H1 (cell line): ENCODE results near the gene GSDMA. TPM values are rescaled to one million over a fixed set of nuclear protein-coding genes. Genes with fewer than 3 reads are reported as not detected.

ENCODE experiments used
- CTCF ChIA-PET: fragments of 300-600 bp; sonication (Branson Sonifier 250); formaldehyde crosslinking; loops from one replicate; lab custom pipeline; 2021; ENCODE audit not compliant: partially characterized antibody; lab: Charles Lee
- POLR2A ChIA-PET: fragments of 300-600 bp; sonication (Branson Sonifier 250); formaldehyde crosslinking; loops from one replicate; lab custom pipeline; 2021; ENCODE audit warnings: inconsistent platforms; ENCODE audit not compliant: partially characterized antibody; lab: Charles Lee
- DNase-seq, 2 experiments: peaks; one replicate each; pipeline versions ENCODE4 v3.0.0 to v3.0.0-alpha.2; 2010 to 2022; ENCODE audit warnings: low spot score in 2 of 2, low read depth in 1 of 2, mixed read lengths in 1 of 2
- FAIRE-seq: peaks from 2 replicates; lab custom pipeline; 2011; peaks lifted over from hg19 to GRCh38; lab: Jason Lieb, UNC
- H2AFZ ChIP-seq: 2 replicates; pipeline ENCODE4 v1.8.1; 2012; ENCODE audit warnings: low read length, inconsistent platforms
- H2AK5ac ChIP-seq: 2 replicates; pipeline ENCODE4 v1.6.1; 2013; ENCODE audit warnings: low read depth, low read length
- H2BK120ac ChIP-seq: replicated peaks from 2 replicates; pipeline ENCODE3; 2013; ENCODE audit warnings: low read depth, low read length, inconsistent platforms
- H2BK12ac ChIP-seq: 2 replicates; pipeline ENCODE4 v1.6.1; 2013; ENCODE audit warnings: low read depth, low read length
- H2BK15ac ChIP-seq: 2 replicates; pipeline ENCODE4 v1.6.1; 2013; ENCODE audit warnings: low read length
- H2BK20ac ChIP-seq: 2 replicates; pipeline ENCODE4 v1.6.1; 2013; ENCODE audit warnings: low read length
- H2BK5ac ChIP-seq: 2 replicates; pipeline ENCODE4 v1.6.1; 2013; ENCODE audit warnings: low read depth, low read length
- H3K14ac ChIP-seq: 2 replicates; pipeline ENCODE4 v1.6.1; 2013; ENCODE audit warnings: inconsistent platforms; ENCODE audit not compliant: insufficient read length
- H3K18ac ChIP-seq: 2 replicates; pipeline ENCODE4 v1.6.1; 2013; ENCODE audit warnings: low read length; ENCODE audit errors: extremely low read depth
- H3K23ac ChIP-seq: 2 replicates; pipeline ENCODE4 v1.6.1; 2013; ENCODE audit warnings: inconsistent platforms; ENCODE audit not compliant: insufficient read length
- H3K23me2 ChIP-seq: 2 replicates; pipeline ENCODE4 v1.6.1; 2013; ENCODE audit warnings: low read depth, low read length
- H3K27ac ChIP-seq: 2 replicates; pipeline ENCODE4 v1.6.1; 2011; ENCODE audit warnings: low read depth, low read length, inconsistent platforms
- H3K27me3 ChIP-seq, 4 experiments: replicated peaks in 1 of 4; 1 replicate in 1 of 4; 2 replicates in 3 of 4; pipeline versions ENCODE4 v1.6.1 to v1.8.1; 2011 to 2013; ENCODE audit warnings: low read length in 3 of 4, mild to moderate bottlenecking in 3 of 4, inconsistent platforms in 2 of 4, mixed read lengths in 2 of 4, moderate library complexity in 1 of 4; ENCODE audit not compliant: control insufficient read depth in 3 of 4, insufficient read depth in 3 of 4; ENCODE audit errors: extremely low read depth in 1 of 4
- H3K36me3 ChIP-seq, 4 experiments: 2 replicates each; pipeline versions ENCODE4 v1.6.1 to v1.8.1; 2011 to 2013; ENCODE audit warnings: mild to moderate bottlenecking in 4 of 4, low read length in 3 of 4, moderate library complexity in 2 of 4, control low read depth in 1 of 4, inconsistent platforms in 1 of 4; ENCODE audit not compliant: insufficient read depth in 4 of 4, control insufficient read depth in 2 of 4
- H3K4ac ChIP-seq: replicated peaks from 2 replicates; pipeline ENCODE3; 2013; ENCODE audit warnings: low read length, low read depth, mixed read lengths, inconsistent platforms; ENCODE audit not compliant: insufficient read length
- H3K4me1 ChIP-seq, 4 experiments: replicated peaks in 1 of 4; 1 replicate in 1 of 4; 2 replicates in 3 of 4; pipeline versions ENCODE4 v1.6.1 to v1.8.1; 2011 to 2013; ENCODE audit warnings: low read length in 3 of 4, inconsistent platforms in 2 of 4, mixed read lengths in 1 of 4; ENCODE audit not compliant: insufficient read depth in 4 of 4, control insufficient read depth in 3 of 4
- H3K4me2 ChIP-seq, 2 experiments: 2 replicates each; pipeline versions ENCODE4 v1.6.1 to v1.8.1; 2011 to 2013; ENCODE audit warnings: low read depth in 2 of 2, low read length in 2 of 2, control low read depth in 1 of 2, inconsistent platforms in 1 of 2, mild to moderate bottlenecking in 1 of 2; ENCODE audit not compliant: insufficient read depth in 1 of 2
- H3K4me3 ChIP-seq, 4 experiments: fragments of 200-600, 300-600 bp in 1 of 4; sonication (generic), shearing (Covaris generic), sonication (Bioruptor Twin) in 1 of 4; 2 replicates each; pipeline versions ENCODE4 v1.5.1 to v1.8.1; 2011 to 2016; ENCODE audit warnings: low read length in 4 of 4, low read depth in 3 of 4, control low read depth in 2 of 4, inconsistent platforms in 2 of 4, mild to moderate bottlenecking in 2 of 4, mixed read lengths in 1 of 4, moderate library complexity in 1 of 4; ENCODE audit not compliant: insufficient read depth in 2 of 4; ENCODE audit errors: extremely low read depth in 1 of 4
- H3K56ac ChIP-seq: replicated peaks from 2 replicates; pipeline ENCODE3; 2013; ENCODE audit warnings: low read depth, mild to moderate bottlenecking, mixed read lengths, low read length, inconsistent platforms; ENCODE audit not compliant: insufficient read length
- H3K79me1 ChIP-seq: 2 replicates; pipeline ENCODE4 v1.6.1; 2013; ENCODE audit warnings: low read depth, low read length, control low read depth
- H3K79me2 ChIP-seq, 2 experiments: 2 replicates each; pipeline versions ENCODE4 v1.6.1 to v1.8.1; 2012 to 2013; ENCODE audit warnings: low read length in 2 of 2, mild to moderate bottlenecking in 2 of 2, inconsistent platforms in 1 of 2; ENCODE audit not compliant: insufficient read depth in 2 of 2, control insufficient read depth in 1 of 2
- H3K9ac ChIP-seq, 4 experiments: replicated peaks in 1 of 4; 1 replicate in 1 of 4; 2 replicates in 3 of 4; pipeline versions ENCODE4 v1.6.1 to v1.8.1; 2011 to 2013; ENCODE audit warnings: low read depth in 3 of 4, low read length in 3 of 4, control low read depth in 2 of 4, mild to moderate bottlenecking in 2 of 4, moderate library complexity in 2 of 4, inconsistent platforms in 1 of 4; ENCODE audit errors: extremely low read depth in 1 of 4
- H3K9me3 ChIP-seq, 2 experiments: 2 replicates each; pipeline versions ENCODE4 v1.6.1 to v1.8.1; 2012 to 2013; ENCODE audit warnings: mild to moderate bottlenecking in 2 of 2, moderate library complexity in 2 of 2, control low read depth in 1 of 2, inconsistent platforms in 1 of 2, low read depth in 1 of 2, low read length in 1 of 2, mixed read lengths in 1 of 2; ENCODE audit not compliant: insufficient read depth in 2 of 2
- H4K20me1 ChIP-seq, 2 experiments: replicated peaks in 1 of 2; 2 replicates each; pipeline versions ENCODE3 to v1.8.1; 2011 to 2013; ENCODE audit warnings: inconsistent platforms in 2 of 2, low read length in 2 of 2, mild to moderate bottlenecking in 1 of 2; ENCODE audit not compliant: insufficient read depth in 2 of 2, control insufficient read depth in 1 of 2
- H4K5ac ChIP-seq: 2 replicates; pipeline ENCODE4 v1.6.1; 2013; ENCODE audit warnings: low read length, low read depth, mixed read lengths, inconsistent platforms; ENCODE audit not compliant: insufficient read length
- H4K8ac ChIP-seq: 2 replicates; pipeline ENCODE4 v1.8.0; 2013; ENCODE audit warnings: mild to moderate bottlenecking, moderate library complexity, low read length, inconsistent platforms; ENCODE audit not compliant: insufficient read depth; ENCODE audit errors: extremely low read depth
- H4K91ac ChIP-seq: replicated peaks from 2 replicates; pipeline ENCODE3; 2013; ENCODE audit warnings: low read length, mixed read lengths, inconsistent platforms; ENCODE audit not compliant: insufficient read length
- ATF3 ChIP-seq: IDR thresholded peaks from 2 replicates; pipeline ENCODE4 v1.6.1; 2011; ENCODE audit warnings: low read depth, mild to moderate bottlenecking, low read length; ENCODE audit not compliant: insufficient read depth
- CHD1 ChIP-seq: IDR thresholded peaks from 2 replicates; pipeline ENCODE4 v1.6.1; 2012; ENCODE audit warnings: low read depth, low read length, improper control_type of control experiment
- CREB1 ChIP-seq: IDR thresholded peaks from 2 replicates; pipeline ENCODE4 v1.6.1; 2012; ENCODE audit warnings: inconsistent platforms
- E2F6 ChIP-seq: IDR thresholded peaks from 2 replicates; pipeline ENCODE4 v1.6.1; 2012; ENCODE audit warnings: inconsistent platforms
- EZH2 ChIP-seq: fragments of 200-600 bp; sonication (generic); IDR thresholded peaks from 2 replicates; pipeline ENCODE4 v1.7.1; 2012; ENCODE audit warnings: low read depth, mild to moderate bottlenecking, moderate library complexity, low read length, inconsistent platforms; ENCODE audit not compliant: severe bottlenecking
- GTF2F1 ChIP-seq: IDR thresholded peaks from 2 replicates; pipeline ENCODE4 v1.6.1; 2012; ENCODE audit warnings: low read depth, low read length, improper control_type of control experiment, borderline replicate concordance
- POLR2AphosphoS5 ChIP-seq: IDR thresholded peaks from 2 replicates; pipeline ENCODE4 v1.6.1; 2011; ENCODE audit warnings: low read depth, low read length
- RAD21 ChIP-seq, 2 experiments: IDR thresholded peaks in 1 of 2; conservative IDR thresholded peaks in 1 of 2; 2 replicates each; pipeline ENCODE4 v1.6.1; 2011; ENCODE audit warnings: low read depth in 2 of 2, low read length in 2 of 2, improper control_type of control experiment in 1 of 2, inconsistent platforms in 1 of 2, mild to moderate bottlenecking in 1 of 2, moderate library complexity in 1 of 2
- RBBP5 ChIP-seq: IDR thresholded peaks from 2 replicates; pipeline ENCODE4 v1.7.1; 2012; ENCODE audit warnings: low read depth, mild to moderate bottlenecking, inconsistent platforms, low read length, moderate library complexity, borderline replicate concordance
- SIRT6 ChIP-seq: IDR thresholded peaks from one replicate; pipeline ENCODE4 v1.7.1; 2012; ENCODE audit warnings: low read length, inconsistent platforms
- TEAD4 ChIP-seq: IDR thresholded peaks from 2 replicates; pipeline ENCODE4 v1.6.1; 2012; ENCODE audit warnings: low read depth, low read length, inconsistent platforms, mixed read lengths
- ZNF274 ChIP-seq: IDR thresholded peaks from 2 replicates; pipeline ENCODE4 v1.7.0; 2012; ENCODE audit warnings: low read length, borderline replicate concordance; ENCODE audit errors: extremely low read depth
- WGBS, 2 experiments: shearing (Covaris generic) in 1 of 2; methylation state at CpG; one replicate each; pipeline versions ENCODE4 v1.1.6 to v1.1.7; 2013 to 2015; ENCODE audit warnings: low lambda C conversion rate in 2 of 2, mixed read lengths in 2 of 2, inconsistent platforms in 1 of 2, low coverage in 1 of 2, missing lambda C conversion rate in 1 of 2; ENCODE audit not compliant: insufficient replicate concordance in 2 of 2, insufficient coverage in 1 of 2, insufficient read length in 1 of 2; ENCODE audit errors: extremely low coverage in 1 of 2, missing lambda C conversion rate in 1 of 2; 5-methylcytosine and 5-hydroxymethylcytosine counted together
- polyA plus RNA-seq, 7 experiments: library from polyadenylated mRNA; depleted of rRNA in 3 of 7; stranded (reverse) in 5 of 7; unstranded in 2 of 7; fragments of >200 nt in 5 of 7; fragments of 200-250 nt in 2 of 7; gene quantifications; 1 replicate in 5 of 7; 2 replicates in 1 of 7; 4 replicates in 1 of 7; pipeline versions ENCODE4 v1.2.1 to v1.2.3, GENCODE V29; 2011 to 2013; ENCODE audit warnings: missing spikeins in 2 of 7, mixed read lengths in 2 of 7
- total RNA-seq: library from RNA; stranded (reverse); fragmentation: NEBNext Ultra II Directional; extraction: Animal tissue kit (Norgen Biotek cat#: 25700); gene quantifications from 2 replicates; pipeline ENCODE4 v1.2.1, GENCODE V29; 2021

GSDMA gene
- total and polyA plus RNA-seq, 2 of the 8 experiments (the other 6 are each of a cell fraction or from before 2014, with no cell fraction given), result 0.03 TPM; not detected in 1

- DNase-seq, result no peak
- H3K23me2 ChIP-seq, result no peaks in the 10 kb centered on the region
- WGBS, 2 experiments, result 89% methylated on average over 7 of the region's 8 CpGs; no CpG with 5 or more reads in 1 of the 2 experiments
- H3K4me3 ChIP-seq, result no peak overlapping the region
- H3K4ac ChIP-seq, result no peak overlapping the region
- no peak overlapping the region for H2BK5ac ChIP-seq
- H2BK20ac ChIP-seq, result no peak overlapping the region
- no peak overlapping the region for H4K5ac ChIP-seq
- TF ChIP-seq CHD1, result no peak
- TF ChIP-seq ATF3, result no peak
- no peak for TF ChIP-seq RBBP5
- TF ChIP-seq EZH2, result no peak
- TF ChIP-seq RAD21 (IDR thresholded peaks at IDR 0.05 in 1 of 2, conservative IDR thresholded peaks at IDR 0.05 in 1 of 2; ENCODE audit: low read depth in 2 of 2, low read length in 2 of 2), result no peak
- TF ChIP-seq GTF2F1, result no peak
- no peak for TF ChIP-seq POLR2AphosphoS5
- no peak for TF ChIP-seq CREB1
- TF ChIP-seq E2F6, result no peak
- no peak for TF ChIP-seq SIRT6
- TF ChIP-seq TEAD4, result no peak
- TF ChIP-seq ZNF274, result no peak
- no peak overlapping the region for H2BK12ac ChIP-seq
- H4K8ac ChIP-seq, result no peak overlapping the region; the same call in 1 of the 2 replicates
- H3K9me3 ChIP-seq, result no peaks in the 10 kb centered on the region
- H3K27me3 ChIP-seq, result no peaks in the 10 kb centered on the region
- H4K20me1 ChIP-seq, result peaks cover 0 to 5% of the 10 kb centered on the region in 2 experiments
- no peak overlapping the region for H3K56ac ChIP-seq
- H3K23ac ChIP-seq, result no peak overlapping the region
- H3K18ac ChIP-seq, result no peak overlapping the region
- H3K4me1 ChIP-seq, result no peaks in the 10 kb centered on the region
- H3K36me3 ChIP-seq, result peaks cover 38 to 64% (median 55%) of the 10 kb centered on the region in 4 experiments
- ChIA-PET CTCF (interaction anchor here (0.9 to 1.8 kb wide), 3 partner anchors 17 to 38 kb away, joined by 3 to 5 read pairs (median 3); partner anchors contain the start of gene CSF3), POLR2A (interaction anchor here (0.6 to 2.4 kb wide), 5 partner anchors 11 to 144 kb away, joined by 3 to 7 read pairs (median 4); partner anchors contain the start of genes CASC3 and PSMD3)
- H3K14ac ChIP-seq, result no peak overlapping the region
- H3K27ac ChIP-seq, result no peak overlapping the region
- H3K79me1 ChIP-seq, result no peaks in the 10 kb centered on the region
- no peak overlapping the region for H3K4me2 ChIP-seq
- no peak for FAIRE-seq
- no peak overlapping the region for H2BK15ac ChIP-seq
- H2BK120ac ChIP-seq, result no peak overlapping the region
- H3K79me2 ChIP-seq, result no peaks in the 10 kb centered on the region
- no peak overlapping the region for H3K9ac ChIP-seq
- no peak overlapping the region for H2AFZ ChIP-seq
- no peak overlapping the region for H4K91ac ChIP-seq
- no peak overlapping the region for H2AK5ac ChIP-seq
These were observed 33.4 kb downstream of the GSDMA start for GRCh38 chr17:39996162-39996561.
